HEK293 (cell line): Measurements from ENCODE around the gene NLGN2.

ENCODE experiments used
- FEZF1 ChIP-seq: fragments of 450-650 bp; formaldehyde crosslinking; IDR thresholded peaks from 2 replicates; pipeline ENCODE4 v1.5.1; 2016; ENCODE audit warnings: missing biosample characterization, missing genetic modification characterization
- ZNF2 ChIP-seq: fragments of 450-650 bp; formaldehyde crosslinking; IDR thresholded peaks from 2 replicates; pipeline ENCODE4 v1.5.1; 2016; ENCODE audit warnings: missing biosample characterization, missing genetic modification characterization
- ZNF202 ChIP-seq: fragments of 450-650 bp; formaldehyde crosslinking; IDR thresholded peaks from 2 replicates; pipeline ENCODE4 v1.5.1; 2016; ENCODE audit warnings: missing biosample characterization, missing genetic modification characterization, borderline replicate concordance
- ZNF239 ChIP-seq: fragments of 450-650 bp; formaldehyde crosslinking; IDR thresholded peaks from 2 replicates; pipeline ENCODE4 v1.5.1; 2016; ENCODE audit warnings: missing biosample characterization, missing genetic modification characterization
- ZNF558 ChIP-seq: fragments of 450-650 bp; formaldehyde crosslinking; IDR thresholded peaks from 2 replicates; pipeline ENCODE4 v1.5.1; 2016; ENCODE audit warnings: missing biosample characterization, missing genetic modification characterization
- ZNF629 ChIP-seq: fragments of 450-650 bp; formaldehyde crosslinking; IDR thresholded peaks from 2 replicates; pipeline ENCODE4 v1.5.1; 2017; ENCODE audit warnings: missing biosample characterization, missing genetic modification characterization
- ZNF707 ChIP-seq: fragments of 450-650 bp; formaldehyde crosslinking; IDR thresholded peaks from 2 replicates; pipeline ENCODE4 v1.5.1; 2016; ENCODE audit warnings: missing biosample characterization, missing genetic modification characterization
- TF ChIP-seq, protein P1 (sequence below): fragments of 450-650 bp; formaldehyde crosslinking; IDR thresholded peaks from 2 replicates; pipeline ENCODE4 v1.5.1; 2016; ENCODE audit warnings: missing biosample characterization, missing genetic modification characterization
- TF ChIP-seq, protein P2 (sequence below): fragments of 450-650 bp; formaldehyde crosslinking; IDR thresholded peaks from 2 replicates; pipeline ENCODE4 v1.5.1; 2016; ENCODE audit warnings: missing biosample characterization, missing genetic modification characterization
- TF ChIP-seq, protein P3 (sequence below): fragments of 450-650 bp; formaldehyde crosslinking; IDR thresholded peaks from 2 replicates; pipeline ENCODE4 v1.5.1; 2016; ENCODE audit warnings: missing biosample characterization, missing genetic modification characterization
- TF ChIP-seq, protein P4 (sequence below): fragments of 450-650 bp; formaldehyde crosslinking; conservative IDR thresholded peaks from 2 replicates; pipeline ENCODE4 v1.5.1; 2016; ENCODE audit warnings: low read depth, missing biosample characterization, missing genetic modification characterization

DNA sequence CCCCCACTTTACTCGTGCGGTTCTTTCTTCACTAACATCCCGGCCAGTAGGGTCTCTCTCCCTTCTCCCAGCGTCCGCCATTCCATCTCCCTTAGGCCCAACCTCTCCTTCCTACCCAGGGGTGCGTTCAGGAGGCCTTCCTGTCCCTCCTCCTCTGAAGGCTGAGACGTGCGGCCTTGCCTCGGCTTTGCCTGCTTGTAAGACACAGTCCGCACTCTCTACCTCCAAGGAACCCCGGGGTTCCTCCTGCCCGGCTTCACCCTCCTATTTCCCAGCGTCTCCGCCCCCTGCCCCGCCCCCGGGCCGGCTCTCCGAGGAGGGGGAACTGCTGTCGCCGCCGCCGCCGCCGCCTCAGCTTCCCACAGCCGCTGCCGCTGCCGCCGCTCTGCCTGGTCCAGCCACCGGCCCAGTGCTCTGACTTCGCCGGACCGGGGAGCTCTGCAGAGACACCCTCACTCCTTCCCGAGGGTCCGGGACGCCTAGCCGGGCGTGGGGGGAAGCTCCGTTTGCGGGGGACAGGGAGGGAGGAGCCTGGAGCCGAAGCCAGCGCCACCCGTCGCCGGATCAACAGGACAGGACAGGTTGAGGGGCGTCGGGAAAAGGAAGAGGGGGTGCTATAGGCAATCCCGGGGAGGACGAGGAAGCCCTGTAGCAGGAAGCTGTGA is 30.4 kb downstream of the NLGN2 start:
- TF ChIP-seq, protein P1, sequence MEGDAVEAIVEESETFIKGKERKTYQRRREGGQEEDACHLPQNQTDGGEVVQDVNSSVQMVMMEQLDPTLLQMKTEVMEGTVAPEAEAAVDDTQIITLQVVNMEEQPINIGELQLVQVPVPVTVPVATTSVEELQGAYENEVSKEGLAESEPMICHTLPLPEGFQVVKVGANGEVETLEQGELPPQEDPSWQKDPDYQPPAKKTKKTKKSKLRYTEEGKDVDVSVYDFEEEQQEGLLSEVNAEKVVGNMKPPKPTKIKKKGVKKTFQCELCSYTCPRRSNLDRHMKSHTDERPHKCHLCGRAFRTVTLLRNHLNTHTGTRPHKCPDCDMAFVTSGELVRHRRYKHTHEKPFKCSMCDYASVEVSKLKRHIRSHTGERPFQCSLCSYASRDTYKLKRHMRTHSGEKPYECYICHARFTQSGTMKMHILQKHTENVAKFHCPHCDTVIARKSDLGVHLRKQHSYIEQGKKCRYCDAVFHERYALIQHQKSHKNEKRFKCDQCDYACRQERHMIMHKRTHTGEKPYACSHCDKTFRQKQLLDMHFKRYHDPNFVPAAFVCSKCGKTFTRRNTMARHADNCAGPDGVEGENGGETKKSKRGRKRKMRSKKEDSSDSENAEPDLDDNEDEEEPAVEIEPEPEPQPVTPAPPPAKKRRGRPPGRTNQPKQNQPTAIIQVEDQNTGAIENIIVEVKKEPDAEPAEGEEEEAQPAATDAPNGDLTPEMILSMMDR (tag by site-specific recombination): no peak
- TF ChIP-seq, protein P2, sequence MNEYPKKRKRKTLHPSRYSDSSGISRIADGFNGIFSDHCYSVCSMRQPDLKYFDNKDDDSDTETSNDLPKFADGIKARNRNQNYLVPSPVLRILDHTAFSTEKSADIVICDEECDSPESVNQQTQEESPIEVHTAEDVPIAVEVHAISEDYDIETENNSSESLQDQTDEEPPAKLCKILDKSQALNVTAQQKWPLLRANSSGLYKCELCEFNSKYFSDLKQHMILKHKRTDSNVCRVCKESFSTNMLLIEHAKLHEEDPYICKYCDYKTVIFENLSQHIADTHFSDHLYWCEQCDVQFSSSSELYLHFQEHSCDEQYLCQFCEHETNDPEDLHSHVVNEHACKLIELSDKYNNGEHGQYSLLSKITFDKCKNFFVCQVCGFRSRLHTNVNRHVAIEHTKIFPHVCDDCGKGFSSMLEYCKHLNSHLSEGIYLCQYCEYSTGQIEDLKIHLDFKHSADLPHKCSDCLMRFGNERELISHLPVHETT (tag by site-specific recombination): no peak
- TF ChIP-seq FEZF1 (tag by site-specific recombination) (no peak), ZNF239 (no peak), ZNF707 (tag by site-specific recombination) (no peak), ZNF629 (no peak), ZNF2 (tag by site-specific recombination) (no peak), ZNF202 (tag by site-specific recombination) (no peak), ZNF558 (tag by site-specific recombination) (no peak)
- TF ChIP-seq, protein P3, sequence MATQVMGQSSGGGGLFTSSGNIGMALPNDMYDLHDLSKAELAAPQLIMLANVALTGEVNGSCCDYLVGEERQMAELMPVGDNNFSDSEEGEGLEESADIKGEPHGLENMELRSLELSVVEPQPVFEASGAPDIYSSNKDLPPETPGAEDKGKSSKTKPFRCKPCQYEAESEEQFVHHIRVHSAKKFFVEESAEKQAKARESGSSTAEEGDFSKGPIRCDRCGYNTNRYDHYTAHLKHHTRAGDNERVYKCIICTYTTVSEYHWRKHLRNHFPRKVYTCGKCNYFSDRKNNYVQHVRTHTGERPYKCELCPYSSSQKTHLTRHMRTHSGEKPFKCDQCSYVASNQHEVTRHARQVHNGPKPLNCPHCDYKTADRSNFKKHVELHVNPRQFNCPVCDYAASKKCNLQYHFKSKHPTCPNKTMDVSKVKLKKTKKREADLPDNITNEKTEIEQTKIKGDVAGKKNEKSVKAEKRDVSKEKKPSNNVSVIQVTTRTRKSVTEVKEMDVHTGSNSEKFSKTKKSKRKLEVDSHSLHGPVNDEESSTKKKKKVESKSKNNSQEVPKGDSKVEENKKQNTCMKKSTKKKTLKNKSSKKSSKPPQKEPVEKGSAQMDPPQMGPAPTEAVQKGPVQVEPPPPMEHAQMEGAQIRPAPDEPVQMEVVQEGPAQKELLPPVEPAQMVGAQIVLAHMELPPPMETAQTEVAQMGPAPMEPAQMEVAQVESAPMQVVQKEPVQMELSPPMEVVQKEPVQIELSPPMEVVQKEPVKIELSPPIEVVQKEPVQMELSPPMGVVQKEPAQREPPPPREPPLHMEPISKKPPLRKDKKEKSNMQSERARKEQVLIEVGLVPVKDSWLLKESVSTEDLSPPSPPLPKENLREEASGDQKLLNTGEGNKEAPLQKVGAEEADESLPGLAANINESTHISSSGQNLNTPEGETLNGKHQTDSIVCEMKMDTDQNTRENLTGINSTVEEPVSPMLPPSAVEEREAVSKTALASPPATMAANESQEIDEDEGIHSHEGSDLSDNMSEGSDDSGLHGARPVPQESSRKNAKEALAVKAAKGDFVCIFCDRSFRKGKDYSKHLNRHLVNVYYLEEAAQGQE (tag by site-specific recombination): no peak
- TF ChIP-seq, protein P4, sequence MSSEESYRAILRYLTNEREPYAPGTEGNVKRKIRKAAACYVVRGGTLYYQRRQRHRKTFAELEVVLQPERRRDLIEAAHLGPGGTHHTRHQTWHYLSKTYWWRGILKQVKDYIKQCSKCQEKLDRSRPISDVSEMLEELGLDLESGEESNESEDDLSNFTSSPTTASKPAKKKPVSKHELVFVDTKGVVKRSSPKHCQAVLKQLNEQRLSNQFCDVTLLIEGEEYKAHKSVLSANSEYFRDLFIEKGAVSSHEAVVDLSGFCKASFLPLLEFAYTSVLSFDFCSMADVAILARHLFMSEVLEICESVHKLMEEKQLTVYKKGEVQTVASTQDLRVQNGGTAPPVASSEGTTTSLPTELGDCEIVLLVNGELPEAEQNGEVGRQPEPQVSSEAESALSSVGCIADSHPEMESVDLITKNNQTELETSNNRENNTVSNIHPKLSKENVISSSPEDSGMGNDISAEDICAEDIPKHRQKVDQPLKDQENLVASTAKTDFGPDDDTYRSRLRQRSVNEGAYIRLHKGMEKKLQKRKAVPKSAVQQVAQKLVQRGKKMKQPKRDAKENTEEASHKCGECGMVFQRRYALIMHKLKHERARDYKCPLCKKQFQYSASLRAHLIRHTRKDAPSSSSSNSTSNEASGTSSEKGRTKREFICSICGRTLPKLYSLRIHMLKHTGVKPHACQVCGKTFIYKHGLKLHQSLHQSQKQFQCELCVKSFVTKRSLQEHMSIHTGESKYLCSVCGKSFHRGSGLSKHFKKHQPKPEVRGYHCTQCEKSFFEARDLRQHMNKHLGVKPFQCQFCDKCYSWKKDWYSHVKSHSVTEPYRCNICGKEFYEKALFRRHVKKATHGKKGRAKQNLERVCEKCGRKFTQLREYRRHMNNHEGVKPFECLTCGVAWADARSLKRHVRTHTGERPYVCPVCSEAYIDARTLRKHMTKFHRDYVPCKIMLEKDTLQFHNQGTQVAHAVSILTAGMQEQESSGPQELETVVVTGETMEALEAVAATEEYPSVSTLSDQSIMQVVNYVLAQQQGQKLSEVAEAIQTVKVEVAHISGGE: no peak
